ENCODE measurements around the gene CDH2. TPM values are rescaled to one million over a fixed set of nuclear protein-coding genes. Genes with fewer than 3 reads are reported as not detected.

Gene CDH2
- total RNA-seq, 1 experiment from 2014 or later: 36.2 TPM

GRCh38 chr18:28045176-28045810 is 131.6 kb downstream of the CDH2 start:
- H3K4me1 Mint-ChIP-seq: peaks cover 38 to 50% of the 10 kb centered on the region in 2 experiments
- H3K79me2 ChIP-seq (ENCODE audit: insufficient read depth, low read length): no peaks in the 10 kb centered on the region

More at GRCh38 chr18:28045176-28045810, 131.6 kb downstream of the CDH2 start:
- H4K20me1 ChIP-seq (ENCODE audit: control insufficient read depth, insufficient read depth, insufficient read length): no peaks in the 10 kb centered on the region
- no peaks in the 10 kb centered on the region for H3K9me3 ChIP-seq (ENCODE audit: control insufficient read depth, low read depth, low read length)
- H3K23me2 ChIP-seq (ENCODE audit: insufficient read length, low read depth, low read length, poor library complexity, severe bottlenecking): no peaks in the 10 kb centered on the region
- Mint-ChIP-seq H3K4me3 (no peak overlapping the region), H3K27me3 (ENCODE audit: low read depth) (no peaks in the 10 kb centered on the region), H3K27ac (peak overlapping the region; percentile 7 to 92 (median 45); a peak in 5 of 7 replicates), H3K36me3 (ENCODE audit: insufficient read depth in 1 of 3, low read depth in 3 of 3) (no peaks in the 10 kb centered on the region), H3K9me3 (no peaks in the 10 kb centered on the region)
- H3K14ac ChIP-seq (ENCODE audit: insufficient read depth, low read length): peak overlapping the region; percentile 65; the same call in 1 of the 2 replicates
- peak overlapping the region; percentile 21 for H3K4me2 ChIP-seq (ENCODE audit: insufficient read depth, insufficient read length, low read length)
- no peak overlapping the region for H2BK12ac ChIP-seq (ENCODE audit: insufficient read length, low read depth, low read length)
- H3K27me3 ChIP-seq (ENCODE audit: insufficient read depth, low read length): no peaks in the 10 kb centered on the region
- no peak overlapping the region for H4K91ac ChIP-seq (ENCODE audit: insufficient read length, low read depth, low read length)
- no peak overlapping the region for H2BK15ac ChIP-seq (ENCODE audit: low read depth, low read length)
- no peak overlapping the region for H3K18ac ChIP-seq (ENCODE audit: insufficient read length, low read depth, low read length)
- no peak overlapping the region for H2AK5ac ChIP-seq (ENCODE audit: insufficient read length, low read length)
- H2AFZ ChIP-seq (ENCODE audit: low read length): peak overlapping the region; percentile 52
- no peak overlapping the region for H3K56ac ChIP-seq (ENCODE audit: insufficient read length, low read depth, low read length)
- no peak overlapping the region for H3K9ac ChIP-seq (ENCODE audit: extremely low read depth, insufficient read length, low read length)
- no peak overlapping the region for H3T11ph ChIP-seq (ENCODE audit: low read length)
- H3K4ac ChIP-seq (ENCODE audit: low read depth, low read length): no peak overlapping the region
- H3K4me1 ChIP-seq (ENCODE audit: insufficient read depth, low read length): peaks cover 20% of the 10 kb centered on the region
- no peak overlapping the region for H2BK120ac ChIP-seq (ENCODE audit: low read depth, low read length, poor library complexity, severe bottlenecking)
- no peak overlapping the region for H4K8ac ChIP-seq (replicated peaks; ENCODE audit: insufficient read length, low read depth, low read length)
- no peak for TF ChIP-seq CTCF (conservative IDR thresholded peaks at IDR 0.05)
- no peak overlapping the region for H2BK20ac ChIP-seq (ENCODE audit: low read depth, low read length, poor library complexity, severe bottlenecking)
- H3K27ac ChIP-seq (ENCODE audit: insufficient read length, low read depth, low read length): no peak overlapping the region
- peak overlapping the region; percentile 41 for H2BK5ac ChIP-seq (ENCODE audit: insufficient read length, low read length)
- H3K23ac ChIP-seq (ENCODE audit: insufficient read length, low read depth, low read length): no peak overlapping the region
- no CpG with 5 or more reads among the region's 3 CpGs for WGBS (ENCODE audit: extremely low coverage, insufficient read length, low lambda C conversion rate)
- no peak overlapping the region for H4K5ac ChIP-seq (ENCODE audit: insufficient read length, low read depth, low read length)
- DNase-seq: no peak
- no peaks in the 10 kb centered on the region for H3K79me1 ChIP-seq (ENCODE audit: insufficient read depth, low read depth, low read length, poor library complexity, severe bottlenecking)
